ENCODE data around the gene MOB3A. TPM values are rescaled to one million over a fixed set of nuclear protein-coding genes. Genes with fewer than 3 reads are reported as not detected.

The MOB3A gene
- total and polyA plus RNA-seq, 2 of the 13 experiments (the other 11 are each of a cell fraction or from before 2014, with no cell fraction given), result 3.5 to 17.8 TPM

- TF ChIP-seq ZNF256 (CRISPR knock-in tag; conservative IDR thresholded peaks at IDR 0.05), result no peak
- TF ChIP-seq FLYWCH1 (CRISPR knock-in tag; IDR thresholded peaks at IDR 0.05), result peak; percentile 9; the same call in 1 of the 2 replicates
- TF ChIP-seq JARID2 (CRISPR knock-in tag; IDR thresholded peaks at IDR 0.05; ENCODE audit: insufficient replicate concordance), result no peak
- no peak for TF ChIP-seq ATF1 (CRISPR knock-in tag; IDR thresholded peaks at IDR 0.05)
- TF ChIP-seq, protein P1, sequence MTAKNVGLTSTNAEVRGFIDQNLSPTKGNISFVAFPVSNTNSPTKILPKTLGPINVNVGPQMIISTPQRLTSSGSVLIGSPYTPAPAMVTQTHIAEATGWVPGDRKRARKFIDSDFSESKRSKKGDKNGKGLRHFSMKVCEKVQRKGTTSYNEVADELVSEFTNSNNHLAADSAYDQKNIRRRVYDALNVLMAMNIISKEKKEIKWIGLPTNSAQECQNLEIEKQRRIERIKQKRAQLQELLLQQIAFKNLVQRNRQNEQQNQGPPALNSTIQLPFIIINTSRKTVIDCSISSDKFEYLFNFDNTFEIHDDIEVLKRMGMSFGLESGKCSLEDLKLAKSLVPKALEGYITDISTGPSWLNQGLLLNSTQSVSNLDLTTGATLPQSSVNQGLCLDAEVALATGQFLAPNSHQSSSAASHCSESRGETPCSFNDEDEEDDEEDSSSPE (CRISPR knock-in tag; IDR thresholded peaks at IDR 0.05), result no peak
- no peak for TF ChIP-seq DNMT3B (CRISPR knock-in tag; conservative IDR thresholded peaks at IDR 0.05)
- no peak for TF ChIP-seq ZNF230 (CRISPR knock-in tag; IDR thresholded peaks at IDR 0.05)
- no peak for TF ChIP-seq KDM6A (CRISPR knock-in tag; IDR thresholded peaks at IDR 0.05; ENCODE audit: low read depth)
- TF ChIP-seq MAZ (IDR thresholded peaks at IDR 0.05; ENCODE audit: borderline replicate concordance, low read depth, low read length), result no peak
- no peak for TF ChIP-seq MAZ (CRISPR knock-in tag; IDR thresholded peaks at IDR 0.05; ENCODE audit: low read depth)
- no peak for TF ChIP-seq HNRNPUL1 (IDR thresholded peaks at IDR 0.05; ENCODE audit: low read depth, low read length)
- 0 out of 2 replicates have a peak, but pooled peaks have one; percentile 17 for TF ChIP-seq ZFP82 (CRISPR knock-in tag; IDR thresholded peaks at IDR 0.05; ENCODE audit: borderline replicate concordance)
- no peak for TF ChIP-seq NR0B2 (CRISPR knock-in tag; IDR thresholded peaks at IDR 0.05)
- TF ChIP-seq ZBTB38 (CRISPR knock-in tag; IDR thresholded peaks at IDR 0.05), result peak; percentile 79; the same call in 1 of the 2 replicates
- TF ChIP-seq AGO2 (optimal IDR thresholded peaks at IDR 0.05; ENCODE audit: low read depth, low read length), result peak; percentile 47
- TF ChIP-seq SATB2 (CRISPR knock-in tag; IDR thresholded peaks at IDR 0.05), result no peak
- TF ChIP-seq FOXA3 (CRISPR knock-in tag; IDR thresholded peaks at IDR 0.05), result no peak
- TF ChIP-seq ZNF510 (CRISPR knock-in tag; IDR thresholded peaks at IDR 0.05; ENCODE audit: low read depth), result no peak
- no peak for TF ChIP-seq PHF5A (CRISPR knock-in tag; IDR thresholded peaks at IDR 0.05; ENCODE audit: low read depth, unreplicated experiment)
- TF ChIP-seq, protein P2, sequence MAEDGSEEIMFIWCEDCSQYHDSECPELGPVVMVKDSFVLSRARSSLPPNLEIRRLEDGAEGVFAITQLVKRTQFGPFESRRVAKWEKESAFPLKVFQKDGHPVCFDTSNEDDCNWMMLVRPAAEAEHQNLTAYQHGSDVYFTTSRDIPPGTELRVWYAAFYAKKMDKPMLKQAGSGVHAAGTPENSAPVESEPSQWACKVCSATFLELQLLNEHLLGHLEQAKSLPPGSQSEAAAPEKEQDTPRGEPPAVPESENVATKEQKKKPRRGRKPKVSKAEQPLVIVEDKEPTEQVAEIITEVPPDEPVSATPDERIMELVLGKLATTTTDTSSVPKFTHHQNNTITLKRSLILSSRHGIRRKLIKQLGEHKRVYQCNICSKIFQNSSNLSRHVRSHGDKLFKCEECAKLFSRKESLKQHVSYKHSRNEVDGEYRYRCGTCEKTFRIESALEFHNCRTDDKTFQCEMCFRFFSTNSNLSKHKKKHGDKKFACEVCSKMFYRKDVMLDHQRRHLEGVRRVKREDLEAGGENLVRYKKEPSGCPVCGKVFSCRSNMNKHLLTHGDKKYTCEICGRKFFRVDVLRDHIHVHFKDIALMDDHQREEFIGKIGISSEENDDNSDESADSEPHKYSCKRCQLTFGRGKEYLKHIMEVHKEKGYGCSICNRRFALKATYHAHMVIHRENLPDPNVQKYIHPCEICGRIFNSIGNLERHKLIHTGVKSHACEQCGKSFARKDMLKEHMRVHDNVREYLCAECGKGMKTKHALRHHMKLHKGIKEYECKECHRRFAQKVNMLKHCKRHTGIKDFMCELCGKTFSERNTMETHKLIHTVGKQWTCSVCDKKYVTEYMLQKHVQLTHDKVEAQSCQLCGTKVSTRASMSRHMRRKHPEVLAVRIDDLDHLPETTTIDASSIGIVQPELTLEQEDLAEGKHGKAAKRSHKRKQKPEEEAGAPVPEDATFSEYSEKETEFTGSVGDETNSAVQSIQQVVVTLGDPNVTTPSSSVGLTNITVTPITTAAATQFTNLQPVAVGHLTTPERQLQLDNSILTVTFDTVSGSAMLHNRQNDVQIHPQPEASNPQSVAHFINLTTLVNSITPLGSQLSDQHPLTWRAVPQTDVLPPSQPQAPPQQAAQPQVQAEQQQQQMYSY (CRISPR knock-in tag; IDR thresholded peaks at IDR 0.05), result no peak
- TF ChIP-seq ZC3H13 (CRISPR knock-in tag; IDR thresholded peaks at IDR 0.05), result no peak
- TF ChIP-seq ZNF333 (CRISPR knock-in tag; IDR thresholded peaks at IDR 0.05; ENCODE audit: borderline replicate concordance), result 0 out of 2 replicates have a peak, but pooled peaks have one; percentile 7
- TF ChIP-seq ZNF576 (CRISPR knock-in tag; IDR thresholded peaks at IDR 0.05), result no peak
- no peak for TF ChIP-seq ZNF414 (CRISPR knock-in tag; IDR thresholded peaks at IDR 0.05)
- no peak for TF ChIP-seq FOXJ3 (CRISPR knock-in tag; IDR thresholded peaks at IDR 0.05; ENCODE audit: borderline replicate concordance)
- TF ChIP-seq ZBTB3 (CRISPR knock-in tag; IDR thresholded peaks at IDR 0.05; ENCODE audit: borderline replicate concordance, low read depth), result no peak
These were observed 8.5 kb downstream of the MOB3A start (continued) for GRCh38 chr19:2087621-2088100.

Data from HepG2 (cell line).